K562 (cell line): ENCODE measurements around the gene SPINK14. TPM values are rescaled to one million over a fixed set of nuclear protein-coding genes. Genes with fewer than 3 reads are reported as not detected.

Experiments
- ATAC-seq: fragments of 200-7000 bp; cut with Tn5 transposase; 3 replicates; pipeline ENCODE4 v1.9.1; 2020; ENCODE audit warnings: moderate library complexity
- BruUV-seq: library from RNA; stranded (reverse); fragments of 400-500 nt; replicated peaks from 2 replicates; lab custom pipeline; 2021; lab: Mats Ljungman, UMichigan
- CTCF ChIA-PET: fragments of 300-600 bp; formaldehyde crosslinking; extraction: SDS; loops from one replicate; lab custom pipeline; 2021; ENCODE audit warnings: low intra/inter-chr PET ratio; lab: Yijun Ruan, JAX
- POLR2A ChIA-PET: fragments of 300-600, 350-650 bp; sonication (Branson Sonifier 250); formaldehyde crosslinking; extraction: SDS; loops from one replicate; lab custom pipeline; 2021; ENCODE audit warnings: antibody characterized with exemption, inconsistent platforms; lab: Yijun Ruan, JAX
- DNase-seq, 4 experiments: peaks; one replicate each; pipeline versions ENCODE4 v3.0.0 to v3.0.0-alpha.2; 2011 to 2018; ENCODE audit warnings: low spot score in 3 of 4, mixed read lengths in 3 of 4; ENCODE audit errors: extremely low read depth in 1 of 4
- FAIRE-seq: peaks from 2 replicates; lab custom pipeline; 2011; peaks lifted over from hg19 to GRCh38; lab: Jason Lieb, UNC
- H2AFZ ChIP-seq: 2 replicates; pipeline ENCODE4 v1.6.0; 2011; ENCODE audit warnings: low read depth, low read length, control low read depth, inconsistent platforms
- H3K27ac ChIP-seq: fragments of 200-600 bp; 3 replicates; pipeline ENCODE4 v1.8.0; 2011; ENCODE audit warnings: low read depth, mild to moderate bottlenecking, control low read depth, inconsistent platforms, low read length, moderate library complexity, mixed read lengths; ENCODE audit errors: extremely low read depth
- H3K27me3 ChIP-seq, 2 experiments: fragments of 300-600 bp in 1 of 2; 2 replicates in 1 of 2; 3 replicates in 1 of 2; pipeline versions ENCODE4 v1.6.0 to v1.8.0; 2011; ENCODE audit warnings: inconsistent platforms in 2 of 2, low read length in 2 of 2, mild to moderate bottlenecking in 1 of 2, mixed read lengths in 1 of 2, moderate library complexity in 1 of 2; ENCODE audit not compliant: control insufficient read depth in 2 of 2, insufficient read depth in 2 of 2
- H3K36me3 ChIP-seq: fragments of 300-600 bp; 3 replicates; pipeline ENCODE4 v1.8.0; 2011; ENCODE audit warnings: mild to moderate bottlenecking, low read length, inconsistent platforms; ENCODE audit not compliant: control insufficient read depth, insufficient read depth
- H3K4me1 ChIP-seq, 2 experiments: fragments of 200-600 bp in 1 of 2; replicated peaks in 1 of 2; 2 replicates in 1 of 2; 3 replicates in 1 of 2; pipeline versions ENCODE4 v1.5.1 to v1.8.0; 2011; ENCODE audit warnings: inconsistent platforms in 2 of 2, low read length in 2 of 2, mild to moderate bottlenecking in 1 of 2, mixed read lengths in 1 of 2, moderate library complexity in 1 of 2; ENCODE audit not compliant: control insufficient read depth in 2 of 2, insufficient read depth in 2 of 2
- H3K4me2 ChIP-seq: 2 replicates; pipeline ENCODE4 v1.6.1; 2011; ENCODE audit warnings: low read length, control low read depth, inconsistent platforms, mixed read lengths; ENCODE audit not compliant: insufficient read depth
- H3K4me3 ChIP-seq: fragments of 200-600 bp; sonication (generic), shearing (Covaris generic); 2 replicates; pipeline ENCODE4 v1.5.1; 2016; ENCODE audit warnings: control low read depth, inconsistent platforms
- H3K79me2 ChIP-seq: fragments of 200-600 bp; 3 replicates; pipeline ENCODE4 v1.8.0; 2011; ENCODE audit warnings: low read length, inconsistent platforms; ENCODE audit not compliant: control insufficient read depth, insufficient read depth
- H3K9ac ChIP-seq, 2 experiments: 2 replicates each; pipeline versions ENCODE4 v1.6.0 to v1.6.1; 2011; ENCODE audit warnings: low read depth in 2 of 2, low read length in 2 of 2, control low read depth in 1 of 2, inconsistent platforms in 1 of 2, mild to moderate bottlenecking in 1 of 2, mixed read lengths in 1 of 2; ENCODE audit not compliant: insufficient read depth in 1 of 2
- H3K9me1 ChIP-seq: one replicate; pipeline ENCODE4 v1.6.0; 2011; ENCODE audit warnings: inconsistent platforms, mild to moderate bottlenecking, low read length, moderate library complexity; ENCODE audit not compliant: control insufficient read depth, insufficient read depth
- H3K9me3 ChIP-seq: replicated peaks from 2 replicates; pipeline ENCODE4 v1.5.1; 2011; ENCODE audit warnings: low read depth, low read length, inconsistent platforms; ENCODE audit not compliant: control insufficient read depth, insufficient read depth
- H4K20me1 ChIP-seq: replicated peaks from 2 replicates; pipeline ENCODE4 v1.6.1; 2011; ENCODE audit warnings: low read length, inconsistent platforms, mixed read lengths; ENCODE audit not compliant: control insufficient read depth, insufficient read depth
- GATAD2A ChIP-seq: fragments of 450-650 bp; IDR thresholded peaks from 2 replicates; pipeline ENCODE4 v1.6.1; 2017
- NUFIP1 ChIP-seq: fragments of 450-650 bp; IDR thresholded peaks from 2 replicates; pipeline ENCODE4 v1.6.1; 2018; ENCODE audit not compliant: partially characterized antibody
- ZFP91 ChIP-seq: sonication (generic); formaldehyde crosslinking; IDR thresholded peaks from 2 replicates; pipeline ENCODE4 v1.8.0; 2022; ENCODE audit warnings: mild to moderate bottlenecking, missing genetic modification reagents
- ZNF232 ChIP-seq: sonication (generic); formaldehyde crosslinking; IDR thresholded peaks from 2 replicates; pipeline ENCODE4 v1.8.0; 2022; ENCODE audit warnings: mild to moderate bottlenecking, missing genetic modification reagents
- WGBS: fragments of 100-300 bp; shearing (Covaris generic); methylation state at CpG from one replicate; pipeline ENCODE4 v1.1.6; 2016; ENCODE audit warnings: low coverage, mixed read lengths; ENCODE audit not compliant: insufficient coverage; ENCODE audit errors: missing lambda C conversion rate; 5-methylcytosine and 5-hydroxymethylcytosine counted together
- in situ Hi-C: fragments of 300-500 bp; cut with MboI; formaldehyde crosslinking; loops from 4 replicates; pipeline ENCODE4 v1.15.0; 2018; ENCODE audit warnings: inconsistent platforms, mixed read lengths
- intact Hi-C: fragments of 100-400 bp; cut with micrococcal nuclease; formaldehyde crosslinking; loops from 2 replicates; pipeline ENCODE4 v1.14.2; 2022
- polyA plus RNA-seq, 8 experiments: library from polyadenylated mRNA; depleted of rRNA in 4 of 8; stranded (reverse) in 5 of 8; unstranded in 3 of 8; fragments of >200 nt; fragmentation: Nextera tagmentation in 2 of 8; fragmentation: Illumina TruSeq in 1 of 8; extraction: Ambion mirVana in 2 of 8; extraction: Trizol in 1 of 8; gene quantifications; 2 replicates each; pipeline versions ENCODE4 v1.2.1 to v1.2.3, GENCODE V29; 2011 to 2014; ENCODE audit warnings: inconsistent platforms in 1 of 8, missing spikeins in 1 of 8
- total RNA-seq, 7 experiments: library from RNA; depleted of rRNA in 6 of 7; stranded (reverse); fragments of >200 nt in 6 of 7; fragmentation: Illumina TruSeq in 2 of 7; extraction: Trizol in 2 of 7; gene quantifications; 2 replicates each; pipeline versions ENCODE4 v1.2.1 to v1.2.3, GENCODE V29; 2011 to 2021; ENCODE audit warnings: low replicate concordance in 1 of 7

Gene SPINK14
- total and polyA plus RNA-seq, 9 of the 15 experiments (the other 6 are each of a cell fraction or from before 2014, with no cell fraction given) = not detected

GRCh38 chr5:148168246-148168645 lies at the start of gene SPINK14 (continued):
- no peak for TF ChIP-seq ZFP91
- no peak for TF ChIP-seq GATAD2A

- no peaks in the 10 kb centered on the region for H3K9me3 ChIP-seq
- POLR2A ChIA-PET = no interaction called here
- TF ChIP-seq NUFIP1 (no peak), ZNF232 (CRISPR knock-in tag) (no peak)
- H3K79me2 ChIP-seq = no peaks in the 10 kb centered on the region
- CTCF ChIA-PET = no interaction called here
- DNase-seq = no peak
- H3K4me2 ChIP-seq = no peak overlapping the region
- no peaks in the 10 kb centered on the region for H3K36me3 ChIP-seq
- intact Hi-C loops (loop anchor here (5.0 kb wide), 1 partner anchor 168 kb away; no protein-coding TSS in a partner anchor), in situ Hi-C loops (no loop called here)
- WGBS = 7% methylated on average over 3 of the region's 3 CpGs
- no peaks in the 10 kb centered on the region for H3K4me1 ChIP-seq
- no peak overlapping the region for H2AFZ ChIP-seq
- no peaks in the 10 kb centered on the region for H3K27me3 ChIP-seq
- no TSS peak for BruUV-seq
- H3K9ac ChIP-seq = no peak overlapping the region
- no peaks in the 10 kb centered on the region for H4K20me1 ChIP-seq
- FAIRE-seq = no peak
- ATAC-seq = no peak
- no peaks in the 10 kb centered on the region for H3K9me1 ChIP-seq
- H3K4me3 ChIP-seq = no peak overlapping the region
- no peak overlapping the region for H3K27ac ChIP-seq
Measured at GRCh38 chr5:148120317-148120716, 48.0 kb upstream of the SPINK14 start.
